HFFc6 (cell line): ENCODE data around the gene CDH5. TPM values are rescaled to one million over a fixed set of nuclear protein-coding genes. Genes with fewer than 3 reads are reported as not detected.
"Not testable (repeated sequence)": the region's sequence is repeated elsewhere in the genome, so short reads cannot be mapped to it uniquely, and the experiment has no call there.

Experiments used
- DNase-seq: peaks from one replicate; pipeline ENCODE4 v3.0.0-alpha.2; 2018
- H3K27ac Mint-ChIP-seq: 2 replicates; pipeline ENCODE4 v1.8.0; 2020; ENCODE audit warnings: mild to moderate bottlenecking, mixed read lengths
- H3K27me3 Mint-ChIP-seq: 2 replicates; pipeline ENCODE4 v1.8.0; 2021; ENCODE audit warnings: mild to moderate bottlenecking, moderate library complexity, mixed read lengths; ENCODE audit not compliant: insufficient read depth
- H3K36me3 Mint-ChIP-seq: 2 replicates; pipeline ENCODE4 v1.8.0; 2021; ENCODE audit warnings: low read depth, mixed read lengths
- H3K4me1 Mint-ChIP-seq: 2 replicates; pipeline ENCODE4 v1.8.0; 2020; ENCODE audit warnings: low read depth, mixed read lengths
- H3K4me3 Mint-ChIP-seq: 2 replicates; pipeline ENCODE4 v1.8.0; 2020; ENCODE audit warnings: mild to moderate bottlenecking, moderate library complexity, mixed read lengths
- H3K9me3 Mint-ChIP-seq: 2 replicates; pipeline ENCODE4 v1.8.0; 2020; ENCODE audit warnings: mild to moderate bottlenecking, mixed read lengths
- total RNA-seq, 6 experiments: library from RNA; stranded (reverse); fragmentation: NEBNext Ultra II Directional; extraction: Animal tissue kit (Norgen Biotek cat#: 25700); gene quantifications; 2 replicates in 1 of 6; 3 replicates in 5 of 6; pipeline ENCODE4 v1.2.3, GENCODE V29; 2021
- TF ChIP-seq, protein P1 (sequence below): fragments of 200-600 bp; sonication (generic); IDR thresholded peaks from 2 replicates; pipeline ENCODE4 v1.5.0; 2021; ENCODE audit warnings: antibody characterized with exemption, mild to moderate bottlenecking

CDH5 gene
- total RNA-seq, 6 experiments from 2014 or later = not detected

DNA sequence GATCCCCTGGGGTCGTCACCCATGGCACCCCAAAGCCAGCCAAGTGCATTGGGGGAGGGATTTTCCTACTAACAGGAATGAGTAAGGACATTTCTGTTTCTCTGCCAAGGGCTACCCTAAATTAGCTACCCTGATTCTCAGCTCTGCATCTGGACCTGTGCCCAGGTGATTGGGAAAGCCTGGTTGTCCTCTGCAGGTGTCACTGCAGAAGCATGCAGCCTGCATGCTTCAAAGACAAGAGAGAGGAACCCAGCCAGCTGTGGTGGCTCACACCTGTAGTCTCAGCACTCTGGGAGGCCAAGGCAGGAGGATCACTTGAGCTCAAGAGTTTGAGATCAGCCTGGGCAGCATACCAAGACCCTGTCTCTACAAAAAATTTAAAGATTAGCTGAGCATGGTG lies 80.2 kb downstream of the CDH5 start:
- H3K27ac Mint-ChIP-seq = no peak overlapping the region
- TF ChIP-seq, protein P1, sequence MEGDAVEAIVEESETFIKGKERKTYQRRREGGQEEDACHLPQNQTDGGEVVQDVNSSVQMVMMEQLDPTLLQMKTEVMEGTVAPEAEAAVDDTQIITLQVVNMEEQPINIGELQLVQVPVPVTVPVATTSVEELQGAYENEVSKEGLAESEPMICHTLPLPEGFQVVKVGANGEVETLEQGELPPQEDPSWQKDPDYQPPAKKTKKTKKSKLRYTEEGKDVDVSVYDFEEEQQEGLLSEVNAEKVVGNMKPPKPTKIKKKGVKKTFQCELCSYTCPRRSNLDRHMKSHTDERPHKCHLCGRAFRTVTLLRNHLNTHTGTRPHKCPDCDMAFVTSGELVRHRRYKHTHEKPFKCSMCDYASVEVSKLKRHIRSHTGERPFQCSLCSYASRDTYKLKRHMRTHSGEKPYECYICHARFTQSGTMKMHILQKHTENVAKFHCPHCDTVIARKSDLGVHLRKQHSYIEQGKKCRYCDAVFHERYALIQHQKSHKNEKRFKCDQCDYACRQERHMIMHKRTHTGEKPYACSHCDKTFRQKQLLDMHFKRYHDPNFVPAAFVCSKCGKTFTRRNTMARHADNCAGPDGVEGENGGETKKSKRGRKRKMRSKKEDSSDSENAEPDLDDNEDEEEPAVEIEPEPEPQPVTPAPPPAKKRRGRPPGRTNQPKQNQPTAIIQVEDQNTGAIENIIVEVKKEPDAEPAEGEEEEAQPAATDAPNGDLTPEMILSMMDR = no peak

DNA sequence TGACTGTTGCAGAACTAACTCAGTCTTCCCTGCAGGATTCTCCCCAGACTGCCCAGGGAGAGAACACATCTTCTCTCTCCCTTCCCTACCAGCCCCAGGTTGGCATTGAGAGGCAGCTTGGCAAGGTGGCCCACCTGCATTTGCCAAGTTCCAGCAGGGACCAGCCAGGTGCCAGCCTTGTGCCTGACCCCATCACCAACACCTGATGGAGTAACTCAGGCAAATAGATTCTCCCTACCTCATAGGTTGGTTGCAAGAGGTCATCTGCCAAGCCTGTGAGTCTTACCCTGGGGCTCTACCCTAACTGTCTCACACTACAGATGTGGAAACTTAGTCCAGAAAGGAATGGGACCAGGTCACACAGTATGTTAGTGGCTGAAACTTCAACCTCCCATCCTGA lies 81.0 kb downstream of the CDH5 start:
- no peaks in the 10 kb centered on the region for H3K9me3 Mint-ChIP-seq
- H3K27ac Mint-ChIP-seq = no peak overlapping the region
- no peaks in the 10 kb centered on the region for H3K36me3 Mint-ChIP-seq
- no peak overlapping the region for H3K4me3 Mint-ChIP-seq
- H3K27me3 Mint-ChIP-seq = peaks cover 36% of the 10 kb centered on the region
- no peaks in the 10 kb centered on the region for H3K4me1 Mint-ChIP-seq
- no peak for DNase-seq
- TF ChIP-seq, protein P1 = no peak

More for the DNA sequence above, 80.2 kb downstream of the CDH5 start:
- Mint-ChIP-seq H3K27me3 (peaks cover 36% of the 10 kb centered on the region), H3K9me3 (no peaks in the 10 kb centered on the region), H3K36me3 (no peaks in the 10 kb centered on the region), H3K4me1 (peaks cover 5% of the 10 kb centered on the region), H3K4me3 (no peak overlapping the region)
- no peak for DNase-seq

DNA sequence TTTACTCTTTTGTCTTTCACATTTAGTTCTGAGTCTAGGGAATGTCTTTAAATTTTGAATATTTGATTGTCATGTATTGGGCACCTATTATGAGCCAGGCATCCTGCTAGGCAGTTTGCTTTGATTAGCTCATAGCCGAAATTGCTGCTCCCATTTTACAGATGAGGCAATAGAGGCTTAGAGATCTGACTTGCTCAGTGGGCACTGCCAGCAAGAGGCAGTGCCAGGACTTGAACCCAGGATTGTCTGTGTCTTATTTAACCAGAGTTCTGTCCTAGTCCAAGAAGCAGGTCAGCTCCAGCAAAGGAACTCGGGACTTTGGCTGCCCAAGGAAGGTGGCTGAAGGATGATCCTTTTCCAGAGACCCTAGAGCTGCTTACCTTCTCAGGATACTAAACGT lies 85.1 kb downstream of the CDH5 start:
- Mint-ChIP-seq H3K27ac (no peak overlapping the region), H3K36me3 (no peaks in the 10 kb centered on the region), H3K27me3 (peaks cover 13% of the 10 kb centered on the region), H3K4me1 (no peaks in the 10 kb centered on the region), H3K4me3 (no peak overlapping the region), H3K9me3 (no peaks in the 10 kb centered on the region)
- TF ChIP-seq, protein P1 = no peak
- no peak for DNase-seq

DNA sequence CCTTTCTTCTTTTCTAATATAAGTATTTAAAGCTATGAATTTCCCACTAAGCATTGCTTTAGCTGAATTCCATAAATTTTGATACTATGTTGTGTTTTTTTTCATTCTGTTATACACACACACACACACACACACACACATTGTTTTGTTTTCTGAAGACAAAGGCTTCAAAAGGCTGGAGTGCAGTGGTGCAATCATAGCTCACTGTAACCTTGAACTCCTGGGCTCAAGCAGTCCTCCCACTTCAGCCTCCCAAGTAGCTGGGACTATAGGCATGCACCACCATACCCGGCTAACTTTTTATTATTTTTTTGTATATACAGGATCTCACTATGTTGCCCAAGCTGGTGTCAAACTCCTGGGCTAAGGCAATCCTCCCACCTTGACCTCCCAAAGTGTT lies 86.7 kb downstream of the CDH5 start:
- H3K27me3 Mint-ChIP-seq = peaks cover 17% of the 10 kb centered on the region
- not testable (repeated sequence) for H3K9me3 Mint-ChIP-seq, H3K27ac Mint-ChIP-seq, DNase-seq, H3K4me1 Mint-ChIP-seq, H3K4me3 Mint-ChIP-seq, H3K36me3 Mint-ChIP-seq

Other genes starting within 250 kb of the CDH5 start
- gene BEAN1, start 60.6 kb downstream of the CDH5 start, total RNA-seq = not detected
- 10 to 100 TPM; 29.1 to 43.8 (median 32.6) TPM for gene TK2, start 183.4 kb downstream of the CDH5 start, total RNA-seq
- 10 to 100 TPM; 44.7 to 61.4 (median 56.8) TPM for gene CKLF, start 185.9 kb downstream of the CDH5 start, total RNA-seq
- 1 to 10 TPM; 4.2 to 5.5 (median 4.9) TPM for gene CMTM1, start 199.7 kb downstream of the CDH5 start, total RNA-seq
- gene CMTM2, start 212.8 kb downstream of the CDH5 start, total RNA-seq = not detected
- gene CMTM3, start 238.0 kb downstream of the CDH5 start, total RNA-seq = 10 to 100 TPM; 26.3 to 35.6 (median 28.0) TPM